GM23338 (cell line): ENCODE results near the gene MEGF8. TPM values are rescaled to one million over a fixed set of nuclear protein-coding genes. Genes with fewer than 3 reads are reported as not detected.

Source experiments
- ATAC-seq: fragments of 200-7000 bp; cut with Tn5 transposase; 3 replicates; pipeline ENCODE4 v1.9.1; 2020
- DNase-seq: peaks from one replicate; pipeline ENCODE4 v3.0.0-alpha.2; 2015; ENCODE audit warnings: low spot score
- H2AFZ ChIP-seq: fragments of 200-600 bp; sonication (generic); 2 replicates; pipeline ENCODE4 v1.8.0; 2016; ENCODE audit warnings: antibody characterized with exemption, mild to moderate bottlenecking, moderate library complexity
- H3F3A ChIP-seq: fragments of 200-600 bp; sonication (generic); replicated peaks from 2 replicates; pipeline ENCODE4 v1.8.0; 2017; ENCODE audit warnings: antibody characterized with exemption, mixed run types, low read depth
- H3K27ac ChIP-seq: fragments of 200-600 bp; sonication (generic); 2 replicates; pipeline ENCODE4 v1.6.1; 2016; ENCODE audit warnings: low read depth
- H3K27me3 ChIP-seq: fragments of 200-600 bp; sonication (generic); 2 replicates; pipeline ENCODE4 v1.8.0; 2016; ENCODE audit warnings: mild to moderate bottlenecking, mixed run types, moderate library complexity; ENCODE audit not compliant: insufficient read depth
- H3K36me3 ChIP-seq: fragments of 200-600 bp; sonication (generic); 2 replicates; pipeline ENCODE4 v1.8.0; 2016; ENCODE audit warnings: mild to moderate bottlenecking; ENCODE audit not compliant: insufficient read depth
- H3K4me1 ChIP-seq: fragments of 200-600 bp; sonication (generic); 2 replicates; pipeline ENCODE4 v1.8.0; 2016; ENCODE audit warnings: mild to moderate bottlenecking, moderate library complexity; ENCODE audit not compliant: insufficient read depth
- H3K4me2 ChIP-seq: fragments of 200-600 bp; sonication (generic); 2 replicates; pipeline ENCODE4 v1.7.1; 2017; ENCODE audit warnings: mixed run types
- H3K4me3 ChIP-seq: fragments of 200-600 bp; sonication (generic); 2 replicates; pipeline ENCODE4 v1.6.1; 2016; ENCODE audit warnings: mixed run types
- H3K79me2 ChIP-seq: fragments of 200-600 bp; sonication (generic); replicated peaks from 2 replicates; pipeline ENCODE4 v1.8.0; 2017; ENCODE audit warnings: mild to moderate bottlenecking; ENCODE audit not compliant: insufficient read depth
- H3K9me2 ChIP-seq: fragments of 200-600 bp; sonication (generic); 2 replicates; pipeline ENCODE4 v1.8.0; 2017; ENCODE audit not compliant: insufficient read depth
- H4K20me1 ChIP-seq: fragments of 200-600 bp; sonication (generic); replicated peaks from 2 replicates; pipeline ENCODE4 v1.8.0; 2017; ENCODE audit warnings: mild to moderate bottlenecking; ENCODE audit not compliant: insufficient read depth
- H3K27ac Mint-ChIP-seq: 2 replicates; pipeline ENCODE4 v1.8.0; 2020; ENCODE audit warnings: inconsistent platforms, mild to moderate bottlenecking, moderate library complexity, mixed read lengths
- H3K27me3 Mint-ChIP-seq: 3 replicates; pipeline ENCODE4 v1.8.0; 2022; ENCODE audit warnings: low read depth, mild to moderate bottlenecking, moderate library complexity, mixed read lengths, inconsistent platforms; ENCODE audit not compliant: insufficient read depth, poor library complexity
- H3K36me3 Mint-ChIP-seq: 3 replicates; pipeline ENCODE4 v1.8.0; 2021; ENCODE audit warnings: low read depth, mild to moderate bottlenecking, inconsistent platforms, moderate library complexity, mixed read lengths
- H3K4me1 Mint-ChIP-seq: 3 replicates; pipeline ENCODE4 v1.8.0; 2020; ENCODE audit warnings: mild to moderate bottlenecking, inconsistent platforms, mixed read lengths
- H3K4me3 Mint-ChIP-seq: 3 replicates; pipeline ENCODE4 v1.8.0; 2021; ENCODE audit warnings: moderate library complexity, mild to moderate bottlenecking, inconsistent platforms, mixed read lengths
- H3K9me3 Mint-ChIP-seq: 3 replicates; pipeline ENCODE4 v1.8.0; 2020; ENCODE audit warnings: moderate library complexity, mild to moderate bottlenecking, inconsistent platforms, mixed read lengths
- CREB1 ChIP-seq: fragments of 250-450 bp; sonication (Bioruptor Pico); IDR thresholded peaks from 2 replicates; pipeline ENCODE4 v1.5.0; 2020; ENCODE audit warnings: low read depth, mild to moderate bottlenecking, moderate library complexity
- EZH2 ChIP-seq: fragments of 200-600 bp; sonication (generic); IDR thresholded peaks from one replicate; pipeline ENCODE4 v1.8.0; 2017; ENCODE audit warnings: antibody characterized with exemption, mild to moderate bottlenecking, low read depth; ENCODE audit not compliant: unreplicated experiment
- EZH2phosphoT487 ChIP-seq: fragments of 200-600 bp; sonication (generic); IDR thresholded peaks from one replicate; pipeline ENCODE4 v1.8.1; 2018; ENCODE audit warnings: antibody characterized with exemption; ENCODE audit not compliant: unreplicated experiment
- JUNB ChIP-seq: IDR thresholded peaks from one replicate; pipeline ENCODE4 v1.6.1; 2016; ENCODE audit warnings: antibody characterized with exemption; ENCODE audit not compliant: unreplicated experiment
- NANOG ChIP-seq: IDR thresholded peaks from 2 replicates; pipeline ENCODE4 v1.6.1; 2016; ENCODE audit warnings: antibody characterized with exemption, borderline replicate concordance
- POLR2AphosphoS5 ChIP-seq: IDR thresholded peaks from 2 replicates; pipeline ENCODE4 v1.6.1; 2016; ENCODE audit warnings: antibody characterized with exemption, low read depth
- STAT1 ChIP-seq: IDR thresholded peaks from one replicate; pipeline ENCODE4 v1.6.1; 2016; ENCODE audit warnings: antibody characterized with exemption; ENCODE audit not compliant: unreplicated experiment
- ZNF114 ChIP-seq: fragments of 250-450 bp; sonication (Bioruptor Pico); IDR thresholded peaks from 2 replicates; pipeline ENCODE4 v1.5.0; 2020; ENCODE audit warnings: mild to moderate bottlenecking, moderate library complexity
- ZNF331 ChIP-seq: fragments of 250-450 bp; sonication (Bioruptor Pico); IDR thresholded peaks from 2 replicates; pipeline ENCODE4 v1.5.0; 2020; ENCODE audit warnings: low read depth, mild to moderate bottlenecking, moderate library complexity
- polyA plus RNA-seq: library from polyadenylated mRNA; unstranded; fragments of >200 nt; fragmentation: Nextera tagmentation; extraction: Ambion mirVana; gene quantifications from 2 replicates; pipeline ENCODE4 v1.2.1, GENCODE V29; 2016
- total RNA-seq: library from RNA; depleted of rRNA; stranded (reverse); fragments of >200 nt; shearing (Covaris generic); gene quantifications from 2 replicates; pipeline ENCODE4 v1.2.3, GENCODE V29; 2014
- TF ChIP-seq, protein P1 (sequence below), 2 experiments: fragments of 200-600 bp in 1 of 2; sonication (generic) in 1 of 2; conservative IDR thresholded peaks; 2 replicates each; pipeline versions ENCODE4 v1.5.1 to v1.6.1; 2016 to 2017; ENCODE audit warnings: antibody characterized with exemption in 2 of 2, low read depth in 2 of 2, mild to moderate bottlenecking in 2 of 2, moderate library complexity in 1 of 2
- TF ChIP-seq, protein P2 (sequence below): IDR thresholded peaks from 2 replicates; pipeline ENCODE4 v1.6.1; 2016; ENCODE audit warnings: antibody characterized with exemption
- TF ChIP-seq, protein P3 (sequence below): IDR thresholded peaks from one replicate; pipeline ENCODE4 v1.6.1; 2018; ENCODE audit warnings: antibody characterized with exemption; ENCODE audit not compliant: unreplicated experiment
- TF ChIP-seq, protein P4 (sequence below): fragments of 250-450 bp; sonication (Bioruptor Pico); IDR thresholded peaks from 2 replicates; pipeline ENCODE4 v1.5.0; 2020; ENCODE audit warnings: mild to moderate bottlenecking, moderate library complexity

The MEGF8 gene
- total and polyA plus RNA-seq, 2 experiments from 2014 or later = 6.2 to 40.5 TPM

DNA sequence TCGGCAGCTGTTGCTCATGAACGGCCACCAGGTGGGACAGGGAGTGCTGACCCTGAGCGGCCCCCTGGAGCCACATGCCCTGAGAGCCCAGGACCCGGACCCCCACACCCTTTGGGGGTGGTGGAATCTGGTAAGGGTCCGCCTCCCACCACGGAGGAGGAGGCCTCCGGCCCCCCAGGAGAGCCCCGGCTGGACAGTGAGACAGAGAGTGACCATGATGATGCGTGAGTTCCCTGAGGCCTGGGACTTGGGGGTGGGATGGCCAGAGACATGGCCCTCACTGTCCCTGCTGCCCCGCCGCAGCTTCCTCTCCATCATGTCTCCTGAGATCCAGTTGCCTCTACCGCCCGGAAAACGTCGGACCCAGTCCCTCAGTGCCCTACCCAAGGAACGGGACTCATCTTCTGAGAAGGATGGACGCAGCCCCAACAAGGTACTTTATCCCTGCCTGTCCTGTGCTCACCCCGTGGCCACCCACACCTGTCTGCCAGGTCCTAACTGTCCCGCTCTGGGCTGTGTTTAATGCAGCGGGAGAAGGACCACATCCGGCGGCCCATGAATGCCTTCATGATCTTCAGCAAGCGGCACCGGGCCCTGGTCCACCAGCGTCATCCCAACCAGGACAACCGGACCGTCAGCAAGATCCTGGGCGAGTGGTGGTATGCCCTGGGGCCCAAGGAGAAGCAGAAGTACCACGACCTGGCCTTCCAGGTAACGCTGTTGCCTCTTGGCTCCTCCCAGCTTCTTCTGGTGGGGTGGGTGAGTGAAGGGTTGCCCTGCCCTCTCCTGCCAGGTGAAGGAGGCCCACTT is 38.2 kb upstream of the MEGF8 start:
- H3K4me3 Mint-ChIP-seq = no peak overlapping the region
- H3K9me3 Mint-ChIP-seq = no peaks in the 10 kb centered on the region
- Histone ChIP-seq H3F3A (peaks cover 16% of the 10 kb centered on the region), H3K79me2 (peaks cover 20% of the 10 kb centered on the region), H3K27me3 (no peaks in the 10 kb centered on the region), H3K4me2 (no peak overlapping the region), H3K9me2 (no peaks in the 10 kb centered on the region), H2AFZ (no peak overlapping the region), H3K27ac (no peak overlapping the region), H3K4me1 (peaks cover 16% of the 10 kb centered on the region), H3K4me3 (no peak overlapping the region), H3K36me3 (peaks cover 4% of the 10 kb centered on the region; the same call in 1 of the 2 replicates), H4K20me1 (peaks cover 4% of the 10 kb centered on the region; the same call in 1 of the 2 replicates)
- no peak for DNase-seq
- no peak for TF ChIP-seq EZH2
- TF ChIP-seq, protein P1, sequence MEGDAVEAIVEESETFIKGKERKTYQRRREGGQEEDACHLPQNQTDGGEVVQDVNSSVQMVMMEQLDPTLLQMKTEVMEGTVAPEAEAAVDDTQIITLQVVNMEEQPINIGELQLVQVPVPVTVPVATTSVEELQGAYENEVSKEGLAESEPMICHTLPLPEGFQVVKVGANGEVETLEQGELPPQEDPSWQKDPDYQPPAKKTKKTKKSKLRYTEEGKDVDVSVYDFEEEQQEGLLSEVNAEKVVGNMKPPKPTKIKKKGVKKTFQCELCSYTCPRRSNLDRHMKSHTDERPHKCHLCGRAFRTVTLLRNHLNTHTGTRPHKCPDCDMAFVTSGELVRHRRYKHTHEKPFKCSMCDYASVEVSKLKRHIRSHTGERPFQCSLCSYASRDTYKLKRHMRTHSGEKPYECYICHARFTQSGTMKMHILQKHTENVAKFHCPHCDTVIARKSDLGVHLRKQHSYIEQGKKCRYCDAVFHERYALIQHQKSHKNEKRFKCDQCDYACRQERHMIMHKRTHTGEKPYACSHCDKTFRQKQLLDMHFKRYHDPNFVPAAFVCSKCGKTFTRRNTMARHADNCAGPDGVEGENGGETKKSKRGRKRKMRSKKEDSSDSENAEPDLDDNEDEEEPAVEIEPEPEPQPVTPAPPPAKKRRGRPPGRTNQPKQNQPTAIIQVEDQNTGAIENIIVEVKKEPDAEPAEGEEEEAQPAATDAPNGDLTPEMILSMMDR (conservative IDR thresholded peaks at IDR 0.05; ENCODE audit: low read depth in 2 of 2) = no peak
- no peak for TF ChIP-seq NANOG
- TF ChIP-seq ZNF331 (CRISPR knock-in tag) = no peak
- no peak for TF ChIP-seq POLR2AphosphoS5
- no peak for TF ChIP-seq ZNF114 (CRISPR knock-in tag)
- TF ChIP-seq STAT1 = no peak
- TF ChIP-seq EZH2phosphoT487 = no peak
- no peak for TF ChIP-seq JUNB
- TF ChIP-seq, protein P2, sequence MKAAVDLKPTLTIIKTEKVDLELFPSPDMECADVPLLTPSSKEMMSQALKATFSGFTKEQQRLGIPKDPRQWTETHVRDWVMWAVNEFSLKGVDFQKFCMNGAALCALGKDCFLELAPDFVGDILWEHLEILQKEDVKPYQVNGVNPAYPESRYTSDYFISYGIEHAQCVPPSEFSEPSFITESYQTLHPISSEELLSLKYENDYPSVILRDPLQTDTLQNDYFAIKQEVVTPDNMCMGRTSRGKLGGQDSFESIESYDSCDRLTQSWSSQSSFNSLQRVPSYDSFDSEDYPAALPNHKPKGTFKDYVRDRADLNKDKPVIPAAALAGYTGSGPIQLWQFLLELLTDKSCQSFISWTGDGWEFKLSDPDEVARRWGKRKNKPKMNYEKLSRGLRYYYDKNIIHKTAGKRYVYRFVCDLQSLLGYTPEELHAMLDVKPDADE = no peak
- TF ChIP-seq, protein P3, sequence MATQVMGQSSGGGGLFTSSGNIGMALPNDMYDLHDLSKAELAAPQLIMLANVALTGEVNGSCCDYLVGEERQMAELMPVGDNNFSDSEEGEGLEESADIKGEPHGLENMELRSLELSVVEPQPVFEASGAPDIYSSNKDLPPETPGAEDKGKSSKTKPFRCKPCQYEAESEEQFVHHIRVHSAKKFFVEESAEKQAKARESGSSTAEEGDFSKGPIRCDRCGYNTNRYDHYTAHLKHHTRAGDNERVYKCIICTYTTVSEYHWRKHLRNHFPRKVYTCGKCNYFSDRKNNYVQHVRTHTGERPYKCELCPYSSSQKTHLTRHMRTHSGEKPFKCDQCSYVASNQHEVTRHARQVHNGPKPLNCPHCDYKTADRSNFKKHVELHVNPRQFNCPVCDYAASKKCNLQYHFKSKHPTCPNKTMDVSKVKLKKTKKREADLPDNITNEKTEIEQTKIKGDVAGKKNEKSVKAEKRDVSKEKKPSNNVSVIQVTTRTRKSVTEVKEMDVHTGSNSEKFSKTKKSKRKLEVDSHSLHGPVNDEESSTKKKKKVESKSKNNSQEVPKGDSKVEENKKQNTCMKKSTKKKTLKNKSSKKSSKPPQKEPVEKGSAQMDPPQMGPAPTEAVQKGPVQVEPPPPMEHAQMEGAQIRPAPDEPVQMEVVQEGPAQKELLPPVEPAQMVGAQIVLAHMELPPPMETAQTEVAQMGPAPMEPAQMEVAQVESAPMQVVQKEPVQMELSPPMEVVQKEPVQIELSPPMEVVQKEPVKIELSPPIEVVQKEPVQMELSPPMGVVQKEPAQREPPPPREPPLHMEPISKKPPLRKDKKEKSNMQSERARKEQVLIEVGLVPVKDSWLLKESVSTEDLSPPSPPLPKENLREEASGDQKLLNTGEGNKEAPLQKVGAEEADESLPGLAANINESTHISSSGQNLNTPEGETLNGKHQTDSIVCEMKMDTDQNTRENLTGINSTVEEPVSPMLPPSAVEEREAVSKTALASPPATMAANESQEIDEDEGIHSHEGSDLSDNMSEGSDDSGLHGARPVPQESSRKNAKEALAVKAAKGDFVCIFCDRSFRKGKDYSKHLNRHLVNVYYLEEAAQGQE = no peak
- TF ChIP-seq, protein P4, sequence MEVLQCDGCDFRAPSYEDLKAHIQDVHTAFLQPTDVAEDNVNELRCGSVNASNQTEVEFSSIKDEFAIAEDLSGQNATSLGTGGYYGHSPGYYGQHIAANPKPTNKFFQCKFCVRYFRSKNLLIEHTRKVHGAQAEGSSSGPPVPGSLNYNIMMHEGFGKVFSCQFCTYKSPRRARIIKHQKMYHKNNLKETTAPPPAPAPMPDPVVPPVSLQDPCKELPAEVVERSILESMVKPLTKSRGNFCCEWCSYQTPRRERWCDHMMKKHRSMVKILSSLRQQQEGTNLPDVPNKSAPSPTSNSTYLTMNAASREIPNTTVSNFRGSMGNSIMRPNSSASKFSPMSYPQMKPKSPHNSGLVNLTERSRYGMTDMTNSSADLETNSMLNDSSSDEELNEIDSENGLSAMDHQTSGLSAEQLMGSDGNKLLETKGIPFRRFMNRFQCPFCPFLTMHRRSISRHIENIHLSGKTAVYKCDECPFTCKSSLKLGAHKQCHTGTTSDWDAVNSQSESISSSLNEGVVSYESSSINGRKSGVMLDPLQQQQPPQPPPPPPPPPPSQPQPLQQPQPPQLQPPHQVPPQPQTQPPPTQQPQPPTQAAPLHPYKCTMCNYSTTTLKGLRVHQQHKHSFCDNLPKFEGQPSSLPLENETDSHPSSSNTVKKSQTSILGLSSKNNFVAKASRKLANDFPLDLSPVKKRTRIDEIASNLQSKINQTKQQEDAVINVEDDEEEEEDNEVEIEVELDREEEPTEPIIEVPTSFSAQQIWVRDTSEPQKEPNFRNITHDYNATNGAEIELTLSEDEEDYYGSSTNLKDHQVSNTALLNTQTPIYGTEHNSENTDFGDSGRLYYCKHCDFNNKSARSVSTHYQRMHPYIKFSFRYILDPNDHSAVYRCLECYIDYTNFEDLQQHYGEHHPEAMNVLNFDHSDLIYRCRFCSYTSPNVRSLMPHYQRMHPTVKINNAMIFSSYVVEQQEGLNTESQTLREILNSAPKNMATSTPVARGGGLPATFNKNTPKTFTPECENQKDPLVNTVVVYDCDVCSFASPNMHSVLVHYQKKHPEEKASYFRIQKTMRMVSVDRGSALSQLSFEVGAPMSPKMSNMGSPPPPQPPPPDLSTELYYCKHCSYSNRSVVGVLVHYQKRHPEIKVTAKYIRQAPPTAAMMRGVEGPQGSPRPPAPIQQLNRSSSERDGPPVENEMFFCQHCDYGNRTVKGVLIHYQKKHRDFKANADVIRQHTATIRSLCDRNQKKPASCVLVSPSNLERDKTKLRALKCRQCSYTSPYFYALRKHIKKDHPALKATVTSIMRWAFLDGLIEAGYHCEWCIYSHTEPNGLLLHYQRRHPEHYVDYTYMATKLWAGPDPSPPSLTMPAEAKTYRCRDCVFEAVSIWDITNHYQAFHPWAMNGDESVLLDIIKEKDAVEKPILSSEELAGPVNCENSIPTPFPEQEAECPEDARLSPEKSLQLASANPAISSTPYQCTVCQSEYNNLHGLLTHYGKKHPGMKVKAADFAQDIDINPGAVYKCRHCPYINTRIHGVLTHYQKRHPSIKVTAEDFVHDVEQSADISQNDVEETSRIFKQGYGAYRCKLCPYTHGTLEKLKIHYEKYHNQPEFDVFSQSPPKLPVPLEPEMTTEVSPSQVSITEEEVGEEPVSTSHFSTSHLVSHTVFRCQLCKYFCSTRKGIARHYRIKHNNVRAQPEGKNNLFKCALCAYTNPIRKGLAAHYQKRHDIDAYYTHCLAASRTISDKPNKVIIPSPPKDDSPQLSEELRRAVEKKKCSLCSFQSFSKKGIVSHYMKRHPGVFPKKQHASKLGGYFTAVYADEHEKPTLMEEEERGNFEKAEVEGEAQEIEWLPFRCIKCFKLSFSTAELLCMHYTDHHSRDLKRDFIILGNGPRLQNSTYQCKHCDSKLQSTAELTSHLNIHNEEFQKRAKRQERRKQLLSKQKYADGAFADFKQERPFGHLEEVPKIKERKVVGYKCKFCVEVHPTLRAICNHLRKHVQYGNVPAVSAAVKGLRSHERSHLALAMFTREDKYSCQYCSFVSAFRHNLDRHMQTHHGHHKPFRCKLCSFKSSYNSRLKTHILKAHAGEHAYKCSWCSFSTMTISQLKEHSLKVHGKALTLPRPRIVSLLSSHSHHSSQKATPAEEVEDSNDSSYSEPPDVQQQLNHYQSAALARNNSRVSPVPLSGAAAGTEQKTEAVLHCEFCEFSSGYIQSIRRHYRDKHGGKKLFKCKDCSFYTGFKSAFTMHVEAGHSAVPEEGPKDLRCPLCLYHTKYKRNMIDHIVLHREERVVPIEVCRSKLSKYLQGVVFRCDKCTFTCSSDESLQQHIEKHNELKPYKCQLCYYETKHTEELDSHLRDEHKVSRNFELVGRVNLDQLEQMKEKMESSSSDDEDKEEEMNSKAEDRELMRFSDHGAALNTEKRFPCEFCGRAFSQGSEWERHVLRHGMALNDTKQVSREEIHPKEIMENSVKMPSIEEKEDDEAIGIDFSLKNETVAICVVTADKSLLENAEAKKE (CRISPR knock-in tag) = no peak
- TF ChIP-seq CREB1 (CRISPR knock-in tag) = no peak
- no peak for ATAC-seq
- peaks cover 18% of the 10 kb centered on the region for H3K27me3 Mint-ChIP-seq
- no peak overlapping the region for H3K27ac Mint-ChIP-seq
- H3K36me3 Mint-ChIP-seq = peaks cover 23% of the 10 kb centered on the region
- H3K4me1 Mint-ChIP-seq = peaks cover 30% of the 10 kb centered on the region
